BE2C (cell line): Measurements from ENCODE around the gene SORBS2.

Experiments used
- DNase-seq: peaks from one replicate; pipeline ENCODE4 v3.0.0-alpha.2; 2020
- H3K27me3 ChIP-seq: fragments of 250-450 bp; sonication (Bioruptor Pico); 2 replicates; pipeline ENCODE4 v1.5.1; 2020; ENCODE audit warnings: mild to moderate bottlenecking
- H3K36me3 ChIP-seq: fragments of 250-450 bp; sonication (Bioruptor Pico); 2 replicates; pipeline ENCODE4 v1.5.1; 2020; ENCODE audit warnings: mild to moderate bottlenecking
- H3K4me1 ChIP-seq: fragments of 250-450 bp; sonication (Bioruptor Pico); 2 replicates; pipeline ENCODE4 v1.5.1; 2020
- H3K4me3 ChIP-seq: 2 replicates; pipeline ENCODE4 v1.5.1; 2011; ENCODE audit warnings: low read depth, low read length
- H3K9me3 ChIP-seq: fragments of 250-450 bp; sonication (Bioruptor Pico); 2 replicates; pipeline ENCODE4 v1.5.1; 2020
- CTCF ChIP-seq: IDR thresholded peaks from 2 replicates; pipeline ENCODE4 v1.5.1; 2012; ENCODE audit warnings: mild to moderate bottlenecking, low read depth, low read length

Gene SORBS2

GRCh38 chr4:185801471-185801870, 10.5 kb downstream of the SORBS2 start:
- no peaks in the 10 kb centered on the region for H3K9me3 ChIP-seq
- no peaks in the 10 kb centered on the region for H3K36me3 ChIP-seq
- no peak overlapping the region for H3K4me3 ChIP-seq
- H3K4me1 ChIP-seq = peaks cover 20% of the 10 kb centered on the region
- no peak for TF ChIP-seq CTCF
- DNase-seq = no peak
- no peaks in the 10 kb centered on the region for H3K27me3 ChIP-seq

- Histone ChIP-seq H3K9me3 (no peaks in the 10 kb centered on the region), H3K36me3 (no peaks in the 10 kb centered on the region), H3K4me3 (no peak overlapping the region), H3K27me3 (no peaks in the 10 kb centered on the region), H3K4me1 (peaks cover 20% of the 10 kb centered on the region)
- no peak for DNase-seq
- TF ChIP-seq CTCF = no peak
Observed at GRCh38 chr4:185800266-185800945, 11.6 kb downstream of the SORBS2 start.

- H3K36me3 ChIP-seq = no peaks in the 10 kb centered on the region; the same call in 1 of the 2 replicates
- no peaks in the 10 kb centered on the region for H3K27me3 ChIP-seq
- H3K4me3 ChIP-seq = no peak overlapping the region
- no peaks in the 10 kb centered on the region for H3K9me3 ChIP-seq
- H3K4me1 ChIP-seq = peaks cover 20% of the 10 kb centered on the region
- no peak for DNase-seq
- no peak for TF ChIP-seq CTCF
Observed at GRCh38 chr4:185799442-185799841, 12.6 kb downstream of the SORBS2 start.

- no peaks in the 10 kb centered on the region; the same call in 1 of the 2 replicates for H3K36me3 ChIP-seq
- H3K4me3 ChIP-seq = 0 out of 2 replicates have a peak overlapping the region, but pooled peaks have one; percentile 20
- TF ChIP-seq CTCF = no peak
- DNase-seq = no peak
- no peaks in the 10 kb centered on the region for H3K9me3 ChIP-seq
- H3K27me3 ChIP-seq = no peaks in the 10 kb centered on the region
- peaks cover 19% of the 10 kb centered on the region for H3K4me1 ChIP-seq
Observed at GRCh38 chr4:185797596-185798338, 14.2 kb downstream of the SORBS2 start.

- TF ChIP-seq CTCF = no peak
- no peaks in the 10 kb centered on the region for H3K27me3 ChIP-seq
- no peaks in the 10 kb centered on the region for H3K9me3 ChIP-seq
- peaks cover 17% of the 10 kb centered on the region for H3K4me1 ChIP-seq
- 0 out of 2 replicates have a peak overlapping the region, but pooled peaks have one; percentile 20 for H3K4me3 ChIP-seq
- no peaks in the 10 kb centered on the region; the same call in 1 of the 2 replicates for H3K36me3 ChIP-seq
- peak; percentile 30 for DNase-seq
Observed at GRCh38 chr4:185797018-185797417, 15.0 kb downstream of the SORBS2 start.

- no peaks in the 10 kb centered on the region for H3K27me3 ChIP-seq
- TF ChIP-seq CTCF = no peak
- no peak for DNase-seq
- H3K36me3 ChIP-seq = no peaks in the 10 kb centered on the region; the same call in 1 of the 2 replicates
- no peak overlapping the region for H3K4me3 ChIP-seq
- no peaks in the 10 kb centered on the region for H3K9me3 ChIP-seq
- H3K4me1 ChIP-seq = peaks cover 10% of the 10 kb centered on the region
Observed at GRCh38 chr4:185796176-185796575, 15.8 kb downstream of the SORBS2 start.
